NCI-H446 treated with DMSO at 0.1 percent for 48 hours (cell line): Measurements from ENCODE around the gene POLR3H.
"Not testable (repeated sequence)": the region's sequence is repeated elsewhere in the genome, so short reads cannot be mapped to it uniquely, and the experiment has no call there.

Experiments used
- DNase-seq: peaks from one replicate; lab custom pipeline; 2025; lab: John Stamatoyannopoulos, UW

Gene POLR3H

GRCh38 chr22:41564563-41564962 is 20.3 kb upstream of the POLR3H start:
- DNase-seq = no peak

DNA sequence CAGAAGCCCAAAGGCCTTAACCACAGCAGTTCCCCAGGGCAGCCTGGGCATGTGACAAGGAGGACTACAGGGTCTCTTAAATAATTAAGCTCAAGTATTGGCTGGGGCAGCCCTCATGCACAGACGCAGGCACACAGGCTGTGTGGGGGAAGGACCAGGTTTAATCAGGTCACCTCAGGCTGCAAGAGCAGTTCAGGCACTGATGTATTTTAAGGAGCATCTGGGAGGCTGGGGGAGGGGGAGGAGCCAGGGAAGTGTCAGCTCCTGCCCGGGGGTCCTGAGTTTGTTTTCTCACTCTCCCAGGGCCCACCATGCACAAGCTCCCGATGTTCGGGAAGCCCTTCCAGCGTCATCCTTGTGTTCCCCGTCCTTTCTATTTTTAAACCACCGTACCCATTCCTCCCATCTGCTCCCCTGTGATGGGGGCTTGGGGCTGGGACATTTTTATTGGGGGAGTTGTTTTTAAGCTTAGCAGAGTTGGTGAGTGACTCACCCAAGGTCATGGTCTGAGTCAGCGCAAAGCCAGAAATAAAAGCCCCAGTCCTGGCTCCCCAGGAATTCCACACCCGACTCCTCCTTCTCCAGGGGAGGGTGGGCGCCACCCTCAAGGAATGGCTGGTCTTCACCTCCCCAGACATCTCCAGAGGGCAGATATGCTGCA is 18.9 kb upstream of the POLR3H start:
- DNase-seq = no peak

- DNase-seq = no peak
These were observed 18.2 kb upstream of the POLR3H start for GRCh38 chr22:41562461-41562860.

DNA sequence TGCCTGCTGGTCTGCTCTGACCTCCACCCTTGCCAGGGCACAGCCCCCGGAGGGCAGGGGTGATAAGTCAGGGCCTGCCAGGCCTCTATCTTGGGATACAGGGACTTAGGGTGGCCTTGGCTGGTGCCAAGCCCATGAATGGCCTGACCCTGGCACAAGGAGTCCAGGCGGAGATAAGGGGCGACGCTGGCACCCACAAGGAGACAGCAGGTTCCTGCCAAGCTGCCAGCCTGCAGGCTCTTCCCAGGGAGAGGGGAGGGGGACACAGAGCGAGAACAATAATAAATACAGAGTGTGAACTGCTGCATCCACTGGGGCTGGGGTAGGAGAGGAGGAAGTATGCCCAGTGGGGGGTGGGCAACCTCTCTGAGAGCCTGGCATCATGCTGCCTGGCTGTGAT is 17.5 kb upstream of the POLR3H start:
- no peak for DNase-seq

- no peak for DNase-seq
These were observed 17.1 kb upstream of the POLR3H start for GRCh38 chr22:41561335-41561734.

DNA sequence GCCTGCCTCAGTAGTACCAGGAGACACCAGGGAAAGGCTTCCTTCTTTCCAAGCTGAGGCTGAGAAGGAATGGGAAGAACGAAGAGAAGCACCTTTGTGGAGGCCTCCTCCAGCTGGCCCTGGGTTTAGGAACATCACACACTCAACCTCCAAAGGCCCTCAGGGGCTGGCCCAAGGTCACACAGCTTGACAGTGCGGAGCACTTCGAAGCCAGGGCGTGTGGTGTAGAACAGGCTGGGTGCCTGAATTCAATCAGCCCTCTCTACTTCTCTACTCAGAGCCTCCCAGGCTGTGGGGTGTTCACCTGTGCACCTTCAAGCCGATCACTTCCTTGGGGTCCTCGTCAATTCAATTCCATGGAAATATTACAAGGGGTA is 15.8 kb upstream of the POLR3H start:
- no peak for DNase-seq

DNA sequence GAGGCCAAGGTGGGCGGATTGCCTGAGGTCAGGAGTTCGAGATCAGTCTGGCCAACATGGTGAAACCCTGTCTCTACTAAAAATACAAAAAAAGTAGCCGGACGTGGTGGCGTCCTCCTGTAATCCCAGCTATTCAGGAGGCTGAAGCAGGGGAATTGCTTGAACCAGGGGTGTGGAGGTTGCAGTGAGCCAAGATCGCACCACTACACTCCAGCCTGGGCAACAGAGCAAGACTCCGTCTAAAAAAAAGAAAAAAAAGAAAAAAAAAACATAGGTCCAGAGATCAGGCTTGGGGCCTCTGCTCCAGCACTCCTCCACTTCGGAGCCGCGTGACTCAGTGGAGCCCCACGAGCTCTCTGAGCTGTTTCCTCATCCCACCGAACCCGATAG is 14.0 kb upstream of the POLR3H start:
- not testable (repeated sequence) for DNase-seq

DNA sequence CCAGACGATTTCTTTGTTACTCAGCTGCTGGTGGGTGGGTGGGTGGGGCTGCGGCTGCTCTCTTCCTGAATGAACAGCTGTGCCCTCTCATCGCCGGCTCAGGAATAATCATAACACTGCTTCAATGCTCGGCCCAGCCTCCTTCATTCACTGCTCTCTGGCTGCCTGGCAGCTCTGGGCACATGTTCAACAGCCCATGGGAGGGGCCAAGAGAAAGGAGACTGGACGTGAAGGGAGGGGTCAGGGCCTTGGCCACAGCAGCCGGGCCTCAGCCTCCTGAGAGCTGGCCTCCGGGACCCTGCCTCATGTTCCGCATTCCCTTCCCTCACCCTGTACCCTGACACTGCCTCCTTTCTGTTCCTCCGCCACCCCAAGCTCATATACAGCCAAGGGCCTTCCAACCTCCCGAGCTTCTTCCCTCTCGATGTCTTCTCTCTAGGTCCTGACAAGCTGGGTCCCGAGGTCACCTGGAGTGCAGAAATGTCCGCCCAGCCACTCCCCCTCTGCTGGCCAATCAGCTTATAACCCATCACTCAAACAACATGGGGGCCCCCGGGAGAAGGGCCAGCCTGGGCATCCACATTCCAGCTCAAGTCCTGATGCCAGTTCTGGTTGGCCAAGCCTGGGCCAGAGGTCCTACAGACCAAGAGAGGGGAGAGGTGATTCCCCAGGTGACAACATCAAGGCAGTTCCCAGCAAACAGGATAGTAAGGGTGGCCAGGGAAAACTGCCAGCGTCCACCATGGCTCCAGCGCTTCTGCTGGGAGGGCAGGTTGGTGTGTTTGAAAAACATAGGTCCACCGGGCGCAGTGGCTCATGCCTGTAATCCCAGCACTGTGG is 13.4 kb upstream of the POLR3H start:
- DNase-seq = peak; percentile 55

GRCh38 chr22:41556561-41556960 is 12.3 kb upstream of the POLR3H start:
- no peak for DNase-seq

GRCh38 chr22:41555325-41555982 is 11.2 kb upstream of the POLR3H start:
- peak; percentile 48 for DNase-seq

- DNase-seq = no peak
These were observed 7.8 kb upstream of the POLR3H start for GRCh38 chr22:41551877-41552582.

- DNase-seq = no peak
These were observed 6.8 kb upstream of the POLR3H start for GRCh38 chr22:41550952-41551491.

- no peak for DNase-seq
These were observed 4.6 kb upstream of the POLR3H start for GRCh38 chr22:41548830-41549211.

- no peak for DNase-seq
These were observed 604 bp upstream of the POLR3H start for GRCh38 chr22:41544671-41545476.

GRCh38 chr22:41542224-41542623 is 2.0 kb downstream of the POLR3H start:
- no peak for DNase-seq

DNA sequence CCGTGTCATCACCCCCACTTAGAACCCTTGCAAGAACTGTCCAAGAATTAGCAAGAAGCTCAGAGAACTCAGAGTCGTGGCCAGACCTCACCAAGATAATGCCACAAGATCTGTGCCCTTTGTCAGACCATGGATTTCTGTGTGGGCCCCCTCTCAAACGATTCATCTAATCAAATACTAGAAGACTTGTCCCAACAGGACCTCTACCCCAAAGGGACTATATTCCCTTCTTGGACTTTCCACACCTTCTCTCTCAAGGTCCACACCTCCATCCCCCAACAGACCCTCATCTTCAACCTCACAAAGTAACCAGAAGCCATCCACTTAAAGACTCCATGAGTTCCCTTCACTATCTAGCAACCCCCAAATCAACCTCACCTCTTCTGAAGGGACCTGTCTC is 2.8 kb downstream of the POLR3H start:
- no peak for DNase-seq

DNA sequence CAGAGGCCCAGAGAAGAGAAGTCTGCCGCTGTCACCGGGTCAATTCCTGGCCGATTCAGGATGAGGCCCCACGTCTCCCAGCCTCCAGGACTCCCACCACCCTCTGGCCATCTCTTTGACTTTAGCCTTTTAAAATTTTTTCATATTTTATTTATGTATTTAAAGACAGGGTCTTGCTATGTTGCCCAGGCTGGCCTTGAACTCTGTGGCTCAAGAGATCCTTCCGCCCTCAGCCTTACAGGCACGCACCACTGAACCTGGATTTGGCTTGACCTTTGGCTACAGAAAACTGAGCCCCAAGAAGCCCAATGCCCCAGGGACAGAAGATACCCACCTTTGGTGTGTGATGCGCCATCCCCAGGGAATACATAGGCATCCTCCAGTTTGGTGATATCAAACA is 3.9 kb downstream of the POLR3H start:
- DNase-seq = no peak

DNA sequence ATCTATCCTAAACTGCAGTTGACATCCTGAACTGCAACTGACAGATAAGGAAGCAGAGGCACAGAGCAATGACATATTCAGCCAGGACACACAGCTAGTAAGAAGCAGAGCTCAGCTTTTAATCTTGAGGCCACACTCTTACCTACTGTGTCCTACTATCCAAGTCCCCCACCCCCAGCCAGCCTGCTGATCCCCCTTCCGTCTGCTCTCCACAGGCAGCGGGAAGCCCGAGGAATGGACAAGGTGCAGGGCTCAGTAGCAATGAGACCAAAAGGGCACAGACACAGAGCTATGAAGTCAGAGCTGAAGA is 4.3 kb downstream of the POLR3H start:
- DNase-seq = no peak

DNA sequence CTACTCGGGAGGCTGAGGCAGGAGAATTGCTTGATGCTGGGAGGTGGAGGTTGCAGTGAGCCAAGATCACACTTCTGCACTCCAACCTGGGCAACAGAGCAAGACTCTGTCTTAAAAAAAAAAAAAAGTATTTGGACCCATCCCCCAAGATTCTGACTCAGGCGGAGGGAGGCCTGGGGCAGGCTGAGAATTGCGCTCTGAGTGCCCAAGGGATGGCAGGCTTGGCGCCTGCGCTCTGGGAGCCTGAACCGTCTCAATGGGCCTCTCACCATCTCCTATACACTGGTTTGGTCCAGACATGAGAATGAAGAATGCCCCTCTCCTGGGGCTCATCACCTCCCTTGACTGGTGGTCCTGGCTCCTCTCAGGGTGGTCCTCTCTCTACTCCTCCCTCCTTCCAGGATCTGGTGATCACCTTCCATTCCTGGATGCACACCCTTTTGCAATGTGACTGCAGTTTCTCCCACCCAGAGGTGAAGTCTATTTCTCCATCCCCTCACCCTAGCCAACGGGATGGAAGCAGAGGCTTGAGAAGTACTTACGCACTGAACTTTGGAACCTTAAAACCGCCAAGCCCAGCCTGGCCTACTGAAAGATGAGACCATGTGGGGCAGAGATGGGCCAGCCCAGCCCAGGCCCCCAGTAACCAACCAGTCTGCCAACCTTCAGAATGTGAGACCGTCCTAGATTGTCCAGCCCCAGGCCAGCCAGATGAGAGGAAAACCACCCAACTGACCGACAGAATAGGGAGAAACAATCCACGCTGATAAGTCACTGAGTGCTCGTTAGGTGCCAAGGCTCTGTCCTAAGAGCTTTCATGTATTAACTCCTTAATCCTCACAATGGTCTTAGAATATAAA is 4.9 kb downstream of the POLR3H start:
- DNase-seq = no peak

- no peak for DNase-seq
These were observed 5.7 kb downstream of the POLR3H start for GRCh38 chr22:41538583-41538982.

DNA sequence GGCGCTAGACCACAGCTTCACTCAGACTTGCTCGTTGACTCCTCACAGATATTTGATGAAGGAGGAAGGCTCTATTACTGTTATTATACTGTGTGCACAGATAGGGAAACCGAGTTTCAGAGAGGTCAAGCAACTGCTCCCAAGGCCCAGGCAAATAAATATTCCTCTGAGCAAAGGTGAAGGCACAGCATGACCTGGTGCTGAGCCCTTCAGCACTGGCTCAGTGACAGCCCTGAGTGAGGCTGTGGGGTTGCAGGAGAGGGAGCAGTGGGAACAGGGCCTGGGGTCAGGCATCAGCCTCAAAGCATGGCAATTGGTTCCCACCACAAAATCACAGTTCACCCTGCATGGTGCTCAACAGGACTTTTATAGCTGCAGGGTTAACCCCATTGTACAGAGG is 7.1 kb downstream of the POLR3H start:
- no peak for DNase-seq
